ENCODE results near the gene UMAD1.

GRCh38 chr7:7882888-7883287 is 242.3 kb downstream of the UMAD1 start:
- TF ChIP-seq CTCF (conservative IDR thresholded peaks at IDR 0.05; ENCODE audit: low read depth in 2 of 2) (no peak), REST (IDR thresholded peaks at IDR 0.05; ENCODE audit: unreplicated experiment) (no peak), EZH2phosphoT487 (IDR thresholded peaks at IDR 0.05; ENCODE audit: unreplicated experiment) (no peak), EZH2 (IDR thresholded peaks at IDR 0.05; ENCODE audit: low read depth, unreplicated experiment) (no peak), POLR2AphosphoS5 (IDR thresholded peaks at IDR 0.05; ENCODE audit: low read depth) (no peak), NANOG (IDR thresholded peaks at IDR 0.05; ENCODE audit: borderline replicate concordance) (no peak), JUNB (IDR thresholded peaks at IDR 0.05; ENCODE audit: unreplicated experiment) (no peak), ZNF462 (CRISPR knock-in tag; IDR thresholded peaks at IDR 0.05) (no peak), ZNF114 (CRISPR knock-in tag; IDR thresholded peaks at IDR 0.05) (no peak), CREB1 (CRISPR knock-in tag; IDR thresholded peaks at IDR 0.05; ENCODE audit: low read depth) (no peak), ETS1 (IDR thresholded peaks at IDR 0.05) (no peak), ZNF331 (CRISPR knock-in tag; IDR thresholded peaks at IDR 0.05; ENCODE audit: low read depth) (no peak), STAT1 (IDR thresholded peaks at IDR 0.05; ENCODE audit: unreplicated experiment) (no peak)
